ENCODE measurements around the gene GINS3.

Gene GINS3

DNA sequence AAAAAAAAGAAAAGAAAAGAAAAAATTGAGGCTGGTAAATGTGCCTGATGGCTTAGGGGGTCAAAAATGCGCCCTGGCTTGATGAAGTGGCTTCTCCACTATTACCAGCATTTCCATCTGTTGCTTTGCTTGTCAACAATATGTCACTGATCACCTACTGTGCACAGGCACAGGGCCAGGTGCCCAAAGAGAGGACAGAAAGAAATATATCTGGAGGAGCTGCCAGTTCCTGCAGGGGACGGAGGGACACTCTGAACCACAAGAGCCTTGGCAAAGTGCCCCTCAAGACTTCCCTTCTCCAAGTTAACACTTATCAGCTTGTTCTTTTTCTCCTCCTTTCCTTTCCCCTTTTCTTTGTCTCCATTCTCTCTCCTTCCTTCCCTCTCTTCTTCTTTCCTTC lies 34.7 kb downstream of the GINS3 start:
- no peak for DNase-seq

DNA sequence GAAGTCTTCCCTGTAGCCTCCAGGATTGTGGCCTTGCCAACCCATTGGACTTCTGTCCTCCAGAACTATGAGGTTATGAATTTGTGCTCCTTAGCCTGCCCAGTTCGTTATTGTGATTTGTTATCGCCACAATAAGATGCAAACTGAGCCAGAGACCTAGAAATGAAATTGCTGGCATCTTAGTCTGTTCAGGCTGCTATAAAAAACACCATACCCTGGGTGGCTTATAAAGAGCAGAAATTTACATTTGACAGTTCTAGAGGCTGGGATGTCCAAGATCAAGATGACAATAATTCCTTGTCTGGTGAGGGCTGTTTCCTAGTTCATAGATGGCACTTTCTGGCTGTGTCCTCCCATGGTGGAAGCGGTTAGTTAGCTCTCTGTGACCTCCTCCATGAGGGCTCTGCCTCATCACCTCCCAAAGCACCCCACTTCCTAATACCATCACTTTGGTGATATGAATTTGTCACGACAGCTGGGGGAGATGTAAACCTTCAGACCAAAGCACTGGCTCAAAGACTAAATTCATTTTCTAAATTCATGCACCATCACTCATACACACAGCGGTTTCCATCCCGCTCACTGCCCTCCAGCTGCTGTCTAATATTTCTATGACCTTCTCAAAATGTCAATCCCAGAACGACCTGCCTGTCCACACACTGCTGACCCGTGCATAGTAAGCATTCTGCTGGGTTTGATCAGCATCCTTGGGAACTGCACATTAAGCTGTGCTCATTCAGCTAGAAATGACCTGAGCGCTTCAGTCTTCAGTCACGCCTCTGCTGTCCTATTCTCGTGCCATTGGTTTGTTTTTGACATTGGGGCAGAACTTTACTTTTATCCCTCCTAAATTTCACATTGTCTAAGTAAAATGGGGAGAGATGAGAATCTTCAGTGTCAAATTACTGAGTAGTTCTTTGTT lies 36.6 kb downstream of the GINS3 start:
- no peak for DNase-seq

DNA sequence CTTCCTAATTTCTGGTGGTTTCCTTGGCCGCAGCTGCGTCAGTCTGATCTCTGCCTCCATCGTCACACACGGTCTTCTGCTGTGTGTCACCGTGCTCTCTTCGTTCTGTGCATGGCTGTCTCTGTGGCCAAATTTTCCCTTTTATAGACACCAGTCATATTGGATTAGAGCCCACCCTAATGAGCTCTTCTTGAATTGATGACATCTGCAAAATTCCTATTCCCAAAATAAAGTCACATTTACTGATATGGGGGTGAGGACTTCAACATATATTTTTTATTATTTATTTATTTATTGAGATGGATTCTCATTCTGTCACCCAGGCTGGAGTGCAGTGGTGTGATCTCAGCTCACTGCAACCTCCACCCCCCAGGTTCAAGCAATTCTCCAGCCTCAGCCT lies 38.4 kb downstream of the GINS3 start:
- DNase-seq = no peak

DNA sequence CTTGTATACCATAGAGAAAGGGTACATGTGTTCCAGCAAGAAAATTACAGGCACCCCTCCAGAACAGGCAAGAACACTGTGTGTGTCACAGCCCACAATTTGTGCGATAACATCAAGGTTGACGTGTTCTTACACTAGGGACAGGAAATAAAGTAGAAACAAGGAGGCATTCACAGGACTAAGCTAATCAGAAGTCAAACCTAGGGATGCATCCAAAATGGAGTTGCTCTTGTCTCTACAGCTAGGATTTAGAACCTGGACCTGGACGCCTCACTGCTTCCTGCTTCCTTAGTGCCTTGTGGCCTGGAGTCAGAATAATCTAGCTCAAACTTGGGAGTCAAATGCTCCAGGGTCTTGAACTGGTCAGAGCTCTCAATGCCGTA lies 41.3 kb downstream of the GINS3 start:
- DNase-seq = no peak

DNA sequence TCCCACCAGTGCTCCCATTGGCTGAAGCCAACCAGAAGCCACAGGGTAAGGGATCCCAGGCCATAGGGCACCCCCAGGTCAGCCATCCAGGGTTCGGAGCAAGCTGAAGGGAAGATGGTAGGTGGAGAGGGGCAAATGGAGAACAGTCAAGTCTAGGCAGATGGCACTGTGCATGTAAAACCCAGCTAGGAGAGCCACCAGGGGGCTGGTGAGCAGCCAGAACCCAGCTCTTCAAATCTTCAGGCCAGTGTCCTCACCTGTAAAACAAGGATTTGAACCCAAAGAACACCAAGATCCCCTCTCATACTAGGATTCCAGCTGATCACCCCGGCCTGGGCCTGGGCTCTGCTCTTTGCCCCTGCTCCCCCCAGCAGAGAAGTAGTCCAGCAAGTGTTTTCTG lies 43.5 kb downstream of the GINS3 start:
- no peak for DNase-seq

DNA sequence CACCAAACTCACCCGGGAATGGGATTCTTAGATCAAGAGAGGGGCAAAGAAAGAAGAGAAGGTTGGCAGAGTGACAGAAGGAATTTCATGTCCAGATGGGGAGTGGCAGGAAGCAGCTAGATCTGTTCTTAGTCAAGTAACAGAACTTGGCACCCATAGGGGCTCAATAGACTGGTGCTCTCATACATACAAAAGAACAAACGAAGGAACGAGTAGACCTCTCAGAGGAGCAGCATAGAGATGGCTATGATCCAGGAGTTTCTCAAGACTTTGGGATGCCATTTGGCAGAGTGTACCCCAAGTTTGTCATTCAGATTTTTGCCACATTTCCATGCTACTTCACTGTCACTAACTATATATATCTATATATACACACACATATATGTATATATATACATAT lies 47.9 kb downstream of the GINS3 start:
- no peak for DNase-seq

DNA sequence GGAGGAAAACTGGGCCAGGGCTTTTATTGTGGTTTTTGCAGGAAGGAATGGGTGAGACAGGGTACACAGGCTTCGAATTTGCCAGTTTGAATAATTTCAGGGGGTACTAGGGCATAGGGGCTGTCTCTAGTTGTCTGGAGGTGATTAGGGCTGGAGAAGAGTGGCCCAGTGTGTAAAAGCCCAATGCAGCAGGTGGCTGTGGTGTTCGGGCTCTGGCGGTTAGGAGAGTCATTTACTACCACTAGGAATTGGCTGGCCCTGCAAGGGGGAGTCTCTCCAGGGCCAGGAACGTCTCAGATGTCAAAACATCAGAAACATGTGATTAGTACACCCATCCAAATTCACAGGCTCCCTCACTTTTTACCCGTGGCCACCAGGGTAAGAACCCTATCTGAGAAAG lies 50.3 kb downstream of the GINS3 start:
- DNase-seq = no peak

DNA sequence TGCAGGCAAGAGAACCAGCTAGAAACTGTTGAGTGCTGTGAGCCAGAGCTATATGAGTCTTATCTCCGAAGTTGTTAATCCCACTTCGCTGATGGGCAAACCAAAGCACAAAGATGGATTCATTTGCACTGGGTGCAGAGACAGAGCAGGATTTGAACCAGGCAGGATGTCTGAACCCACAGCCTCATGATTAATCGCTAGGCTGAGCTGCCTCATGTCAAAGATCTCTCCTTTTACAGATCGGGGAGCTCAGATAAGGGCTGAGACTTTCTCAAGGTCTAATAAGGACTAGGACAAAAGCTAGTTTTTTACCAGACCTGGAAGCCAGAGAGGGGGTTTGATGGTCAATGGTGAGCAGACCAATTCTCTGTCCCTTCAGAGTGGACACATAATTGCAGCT lies 51.5 kb downstream of the GINS3 start:
- DNase-seq = no peak

DNA sequence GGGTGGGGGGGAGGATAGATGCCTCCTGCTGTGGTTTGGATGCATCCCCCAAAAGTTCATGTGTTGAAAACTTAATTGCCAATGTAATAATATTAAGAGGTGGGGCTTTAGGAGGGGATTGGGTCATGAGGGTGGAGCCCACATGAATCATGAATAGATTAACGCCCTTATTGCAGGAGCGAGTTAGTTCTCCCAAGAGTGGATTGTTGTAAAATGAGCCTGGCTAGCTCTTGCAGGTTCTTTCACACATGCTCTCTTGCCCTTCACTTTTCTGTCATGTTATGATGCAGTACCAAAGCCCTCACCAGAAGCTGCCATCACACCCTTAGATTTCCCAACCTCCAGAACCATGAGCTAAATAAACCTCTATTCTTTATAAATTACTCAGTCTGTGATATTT lies 52.0 kb downstream of the GINS3 start:
- no peak for DNase-seq

DNA sequence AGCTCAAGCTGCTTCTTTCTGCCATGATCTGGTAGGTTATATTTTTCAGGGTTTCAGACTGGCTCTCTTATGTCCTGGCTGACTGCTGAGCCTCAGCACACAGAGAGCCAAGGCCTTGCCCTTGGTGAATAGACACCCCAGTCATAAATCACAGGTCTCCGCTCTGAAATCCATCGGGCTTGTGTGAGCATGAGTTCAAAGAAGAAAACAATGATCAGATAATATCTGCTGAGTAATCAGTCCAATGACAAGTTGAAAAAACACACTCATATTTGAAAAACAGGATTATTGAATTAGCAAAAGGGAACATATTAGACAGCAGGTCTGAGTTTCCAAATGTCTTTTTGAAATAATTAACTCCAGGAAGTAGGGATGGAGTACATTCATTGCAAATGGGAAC lies 56.6 kb downstream of the GINS3 start:
- no peak for DNase-seq

DNA sequence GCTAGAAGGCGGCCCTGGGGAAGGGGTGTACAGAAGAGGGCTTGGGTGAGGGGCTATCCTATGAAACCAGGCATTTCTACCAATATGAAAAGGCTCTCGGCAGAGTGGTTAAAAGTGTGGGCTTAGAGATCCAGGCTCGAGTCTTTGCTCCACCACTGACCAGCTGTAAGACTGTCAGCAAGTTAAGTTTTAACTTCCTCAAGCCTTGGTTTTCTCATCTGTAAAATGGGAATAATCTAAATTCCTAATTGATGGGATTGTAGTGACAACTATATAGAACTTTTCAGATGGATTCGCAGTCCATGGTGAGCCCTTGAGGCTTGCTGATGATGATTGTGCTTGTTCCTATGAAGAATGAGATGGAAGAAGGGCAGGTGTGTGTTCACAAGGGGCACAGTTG lies 57.0 kb downstream of the GINS3 start:
- no peak for DNase-seq

DNA sequence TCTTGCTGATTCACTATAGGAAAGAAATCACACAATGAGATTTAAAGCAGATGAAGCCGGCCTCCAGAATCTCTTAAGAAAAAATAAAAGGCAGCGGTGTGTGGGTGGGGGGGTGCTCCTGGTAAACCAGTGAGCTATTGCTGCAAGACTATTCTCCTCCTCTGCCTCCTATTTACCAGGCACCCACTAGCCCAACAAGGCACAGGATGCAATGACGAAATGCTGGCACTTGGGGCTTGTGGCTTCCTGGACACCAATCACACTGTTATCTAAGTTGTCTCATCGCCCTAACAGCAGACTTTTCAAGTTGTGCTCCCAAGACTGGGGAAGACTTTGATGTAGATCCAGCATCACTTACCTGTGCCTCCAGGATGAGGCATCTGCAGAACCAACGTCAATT lies 57.5 kb downstream of the GINS3 start:
- DNase-seq = no peak

DNA sequence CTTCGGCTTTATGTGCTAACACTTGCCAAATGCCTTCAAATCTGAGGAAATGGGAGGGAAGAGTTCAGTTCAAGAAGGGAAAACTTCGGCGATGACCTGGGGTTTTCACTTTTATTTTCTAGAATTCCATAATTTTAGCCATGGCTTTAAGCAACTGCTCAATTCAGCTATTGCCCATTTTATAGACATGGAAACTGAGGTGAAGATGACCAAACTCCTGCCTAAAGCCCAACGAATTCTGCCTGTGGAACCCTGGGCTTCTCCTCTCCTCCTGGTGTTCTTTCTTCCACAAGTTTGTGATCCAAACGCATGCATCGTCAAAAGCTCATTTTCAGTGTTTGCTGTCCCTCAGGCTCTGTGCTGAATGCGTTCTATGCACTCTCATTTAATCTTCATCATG lies 58.3 kb downstream of the GINS3 start:
- no peak for DNase-seq

DNA sequence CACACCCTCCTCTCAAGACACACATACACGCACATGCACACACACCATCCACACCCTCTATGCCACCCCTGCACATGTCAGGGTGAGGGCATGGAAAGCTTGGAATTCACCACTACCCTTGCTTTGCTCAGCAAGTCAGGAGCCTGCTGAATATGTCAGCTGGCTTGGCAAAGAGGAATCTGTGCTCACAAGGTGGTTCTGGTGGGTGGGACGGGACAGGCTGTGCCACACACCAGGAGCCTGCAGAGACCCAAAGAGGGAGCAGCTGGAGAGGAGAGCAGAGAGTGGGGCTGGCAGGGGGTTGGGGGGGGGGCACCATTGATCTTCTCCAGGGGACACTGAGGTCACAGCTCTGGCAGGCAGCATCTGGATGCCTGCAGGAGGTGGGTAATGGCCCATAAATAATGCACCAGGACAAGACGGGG lies 59.0 kb downstream of the GINS3 start:
- DNase-seq = no peak

DNA sequence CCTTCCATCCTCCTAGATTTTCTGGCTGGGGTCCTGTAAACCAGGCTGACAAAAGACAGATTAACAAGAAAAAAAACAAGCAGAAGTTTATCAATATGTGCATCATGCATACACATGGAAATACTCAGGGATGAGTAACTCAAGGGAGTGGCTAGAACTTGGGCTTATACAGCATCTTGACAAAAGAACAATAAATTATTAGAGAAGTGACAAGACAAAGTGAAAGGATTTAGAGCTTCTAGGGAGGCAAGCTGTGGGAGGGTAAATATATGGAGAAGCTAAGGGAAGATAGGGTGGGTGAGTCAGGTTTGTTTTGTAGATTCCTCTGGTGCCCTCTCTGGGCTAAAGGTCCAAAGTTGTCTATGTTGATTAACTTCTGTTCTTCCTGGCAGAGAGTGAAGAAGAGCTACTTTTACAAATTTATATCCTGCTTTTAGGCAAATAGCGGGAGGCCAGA lies 59.7 kb downstream of the GINS3 start:
- no peak for DNase-seq

DNA sequence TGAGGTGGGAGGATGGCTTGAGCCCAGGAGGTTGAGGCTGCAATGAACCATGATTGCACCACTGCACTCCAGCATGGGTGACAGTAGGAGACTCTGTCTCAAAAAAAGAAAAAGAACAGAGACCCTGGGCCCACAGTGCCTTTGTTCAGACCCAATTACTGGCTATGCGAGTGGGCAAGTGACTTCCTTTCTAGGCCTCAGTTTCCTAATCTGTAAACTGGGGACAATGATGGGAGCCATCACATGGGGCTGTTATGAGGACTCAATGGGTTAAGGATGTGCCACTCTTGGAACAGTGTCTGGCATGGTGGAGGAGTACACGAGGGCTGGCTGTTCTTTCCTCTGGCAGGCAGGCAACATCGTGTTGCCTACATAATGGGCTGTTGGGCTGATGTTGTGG lies 60.4 kb downstream of the GINS3 start:
- no peak for DNase-seq

DNA sequence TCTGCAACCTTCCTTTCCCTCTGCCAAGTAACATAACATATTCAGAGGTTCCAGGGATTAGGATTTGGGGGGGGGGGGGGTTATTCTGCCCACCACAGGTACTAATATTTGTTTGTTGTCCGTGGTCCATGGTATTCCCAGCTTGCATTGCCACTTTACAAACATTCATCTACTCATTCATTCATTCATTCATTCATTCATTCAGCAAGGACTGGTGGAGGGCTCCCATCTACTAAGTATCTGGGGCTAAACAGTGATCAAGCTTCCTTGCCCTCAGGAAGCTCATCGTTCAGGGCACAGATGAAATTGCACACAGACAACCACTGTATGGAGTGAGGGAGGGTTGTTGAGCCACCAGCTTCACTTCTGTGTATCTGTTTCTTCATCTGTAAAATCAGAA lies 61.9 kb downstream of the GINS3 start:
- no peak for DNase-seq

DNA sequence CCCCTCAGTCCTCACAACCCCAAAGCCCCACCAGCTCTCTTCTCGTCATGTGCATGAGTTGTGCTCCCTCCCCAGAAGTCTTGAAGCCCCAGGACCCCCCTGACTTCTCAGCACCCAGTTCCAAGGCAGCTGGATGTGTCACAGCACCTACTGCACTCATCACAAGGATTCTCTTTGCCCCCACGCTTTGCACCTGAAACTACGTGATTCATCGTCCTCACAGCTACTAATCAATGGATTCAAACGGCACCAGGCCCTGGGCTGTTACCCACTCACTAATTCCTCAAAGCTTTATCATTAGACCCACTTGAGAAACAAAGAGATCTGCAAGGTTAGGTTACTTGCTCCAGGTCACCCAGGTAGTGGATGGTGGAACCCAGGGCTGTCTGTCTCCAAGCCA lies 62.6 kb downstream of the GINS3 start:
- no peak for DNase-seq
